GM13977 (cell line): Measurements from ENCODE around the gene MAP1LC3C.

Source experiments
- DNase-seq: peaks from one replicate; pipeline ENCODE4 v3.0.0; 2012; ENCODE audit warnings: low spot score
- in situ Hi-C: fragments of 300-500 bp; cut with MboI; formaldehyde crosslinking; loops from one replicate; pipeline ENCODE4 v1.12.0; 2022; ENCODE audit warnings: low sequenced_read_pairs, low pct_unique_long_range_greater_than_20kb, mixed read lengths, inconsistent platforms; ENCODE audit not compliant: unreplicated experiment
- TF ChIP-seq, protein P1 (sequence below): IDR thresholded peaks from 2 replicates; pipeline ENCODE4 v1.5.1; 2012; ENCODE audit warnings: mild to moderate bottlenecking, control low read depth; ENCODE audit not compliant: insufficient read depth; ENCODE audit errors: extremely low read depth, missing control alignments

MAP1LC3C gene

DNA sequence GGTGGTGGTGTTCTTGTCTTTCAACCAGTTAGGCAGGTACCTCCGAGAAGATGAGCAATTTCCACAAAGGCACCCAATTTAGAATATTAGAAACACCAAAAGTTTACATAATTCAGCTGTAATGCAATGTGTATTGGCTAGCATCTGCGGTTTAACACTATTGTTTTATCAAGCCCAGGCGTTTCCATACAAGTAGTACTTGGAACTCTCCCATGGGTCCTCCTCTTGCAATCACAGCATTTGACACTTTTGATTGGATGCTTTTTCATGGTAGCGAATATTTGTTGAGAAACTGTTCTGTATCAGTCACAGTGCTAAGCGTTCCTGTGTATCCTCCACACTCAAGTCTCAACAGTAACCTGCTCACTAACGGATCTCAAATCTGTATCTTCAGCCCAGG lies 20.1 kb upstream of the MAP1LC3C start:
- no peak for DNase-seq
- TF ChIP-seq, protein P1, sequence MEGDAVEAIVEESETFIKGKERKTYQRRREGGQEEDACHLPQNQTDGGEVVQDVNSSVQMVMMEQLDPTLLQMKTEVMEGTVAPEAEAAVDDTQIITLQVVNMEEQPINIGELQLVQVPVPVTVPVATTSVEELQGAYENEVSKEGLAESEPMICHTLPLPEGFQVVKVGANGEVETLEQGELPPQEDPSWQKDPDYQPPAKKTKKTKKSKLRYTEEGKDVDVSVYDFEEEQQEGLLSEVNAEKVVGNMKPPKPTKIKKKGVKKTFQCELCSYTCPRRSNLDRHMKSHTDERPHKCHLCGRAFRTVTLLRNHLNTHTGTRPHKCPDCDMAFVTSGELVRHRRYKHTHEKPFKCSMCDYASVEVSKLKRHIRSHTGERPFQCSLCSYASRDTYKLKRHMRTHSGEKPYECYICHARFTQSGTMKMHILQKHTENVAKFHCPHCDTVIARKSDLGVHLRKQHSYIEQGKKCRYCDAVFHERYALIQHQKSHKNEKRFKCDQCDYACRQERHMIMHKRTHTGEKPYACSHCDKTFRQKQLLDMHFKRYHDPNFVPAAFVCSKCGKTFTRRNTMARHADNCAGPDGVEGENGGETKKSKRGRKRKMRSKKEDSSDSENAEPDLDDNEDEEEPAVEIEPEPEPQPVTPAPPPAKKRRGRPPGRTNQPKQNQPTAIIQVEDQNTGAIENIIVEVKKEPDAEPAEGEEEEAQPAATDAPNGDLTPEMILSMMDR: no peak
- in situ Hi-C loops: loop anchor here (25.0 kb wide), 1 partner anchor 407 kb away; no protein-coding TSS in a partner anchor

DNA sequence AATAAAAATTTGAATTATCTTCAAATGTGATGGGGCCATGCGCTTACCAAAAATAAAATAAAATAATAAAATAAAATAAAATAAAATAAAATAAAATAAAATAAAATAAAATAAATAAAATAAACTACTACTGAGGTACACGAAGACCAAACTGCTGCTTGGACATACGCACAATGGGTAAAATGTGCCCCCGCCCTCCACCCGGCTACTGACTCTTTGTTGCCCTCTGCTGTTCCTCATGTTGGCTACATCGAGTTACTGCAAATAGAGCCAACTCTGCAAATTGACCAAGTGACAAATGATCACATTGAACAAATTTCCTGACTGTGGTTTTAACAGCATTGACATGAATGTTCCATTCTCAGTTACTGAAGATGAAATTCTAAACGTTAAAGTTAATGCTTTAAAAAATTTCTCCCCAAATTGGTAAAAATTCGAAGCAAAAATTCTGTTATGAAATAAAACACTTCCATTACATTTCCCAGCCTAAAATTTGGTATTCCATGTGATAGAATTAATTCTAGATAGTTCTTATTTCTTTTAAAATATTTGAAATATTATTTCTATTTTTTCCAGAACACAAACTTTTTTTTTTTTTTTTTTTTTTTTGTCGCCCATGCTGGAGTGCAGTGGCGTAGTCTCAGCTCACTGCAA lies 18.8 kb upstream of the MAP1LC3C start:
- peak; percentile 73 for DNase-seq
- TF ChIP-seq, protein P1: peak; percentile 75
- in situ Hi-C loops: loop anchor here (25.0 kb wide), 1 partner anchor 405 kb away; no protein-coding TSS in a partner anchor

DNA sequence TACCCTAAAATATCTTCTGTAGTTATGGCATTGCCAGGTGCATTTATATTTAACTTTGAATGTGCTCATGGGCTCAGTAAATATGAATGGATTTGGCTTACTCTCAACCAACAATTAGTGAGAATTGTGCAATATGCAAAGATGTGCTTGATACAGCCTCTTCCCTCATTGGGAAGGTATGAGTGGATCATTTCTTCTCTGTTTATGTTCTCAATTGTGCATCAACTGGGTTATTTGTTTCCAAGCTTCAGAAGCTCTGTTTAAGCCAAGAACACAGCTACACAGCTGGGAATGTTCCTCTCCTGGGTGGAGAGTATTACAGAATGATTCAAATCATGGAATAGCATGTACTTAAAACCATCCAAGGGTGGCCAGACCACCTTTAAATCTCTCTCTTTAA lies 17.6 kb upstream of the MAP1LC3C start:
- in situ Hi-C loops: loop anchor here (25.0 kb wide), 1 partner anchor 404 kb away; no protein-coding TSS in a partner anchor
- TF ChIP-seq, protein P1: no peak
- DNase-seq: no peak

DNA sequence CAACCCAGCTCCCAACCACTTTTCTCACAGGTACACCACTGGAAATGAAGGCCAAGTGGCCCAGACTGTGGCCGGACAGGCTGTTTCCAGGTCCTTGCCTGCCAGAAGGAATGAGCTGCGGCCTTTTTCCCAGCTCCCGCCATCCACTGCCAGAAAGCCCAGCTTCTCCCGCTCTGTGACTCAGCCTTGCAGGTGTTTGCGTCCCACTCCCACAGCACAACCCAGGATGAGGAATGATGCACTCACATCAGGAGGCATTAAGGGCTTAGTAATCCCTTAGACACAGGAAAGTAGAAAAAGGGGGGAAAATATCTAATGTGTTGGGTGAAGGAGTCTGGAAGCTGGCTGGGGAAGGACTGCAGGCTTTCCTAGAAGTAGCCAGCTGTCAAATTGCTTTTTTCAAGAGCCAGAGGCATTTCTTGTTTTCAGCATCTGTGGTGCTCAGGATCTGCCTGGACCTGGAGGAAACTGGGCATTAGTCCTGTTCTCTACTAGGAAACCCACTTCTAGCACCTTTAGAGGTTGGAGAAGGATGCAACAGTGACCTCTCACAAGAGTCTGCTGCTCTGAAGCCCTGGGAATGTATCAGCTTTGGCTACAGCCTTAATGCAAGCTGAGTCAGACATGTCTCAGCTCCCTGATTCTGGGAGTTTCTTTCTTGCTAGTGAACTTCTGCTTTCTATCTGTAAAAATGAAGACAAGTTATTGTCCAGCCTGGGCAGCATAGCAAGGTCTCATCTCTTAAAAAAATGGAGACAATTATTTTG lies 13.2 kb upstream of the MAP1LC3C start:
- TF ChIP-seq, protein P1: no peak
- in situ Hi-C loops: loop anchor here (25.0 kb wide), 1 partner anchor 400 kb away; no protein-coding TSS in a partner anchor
- DNase-seq: no peak

DNA sequence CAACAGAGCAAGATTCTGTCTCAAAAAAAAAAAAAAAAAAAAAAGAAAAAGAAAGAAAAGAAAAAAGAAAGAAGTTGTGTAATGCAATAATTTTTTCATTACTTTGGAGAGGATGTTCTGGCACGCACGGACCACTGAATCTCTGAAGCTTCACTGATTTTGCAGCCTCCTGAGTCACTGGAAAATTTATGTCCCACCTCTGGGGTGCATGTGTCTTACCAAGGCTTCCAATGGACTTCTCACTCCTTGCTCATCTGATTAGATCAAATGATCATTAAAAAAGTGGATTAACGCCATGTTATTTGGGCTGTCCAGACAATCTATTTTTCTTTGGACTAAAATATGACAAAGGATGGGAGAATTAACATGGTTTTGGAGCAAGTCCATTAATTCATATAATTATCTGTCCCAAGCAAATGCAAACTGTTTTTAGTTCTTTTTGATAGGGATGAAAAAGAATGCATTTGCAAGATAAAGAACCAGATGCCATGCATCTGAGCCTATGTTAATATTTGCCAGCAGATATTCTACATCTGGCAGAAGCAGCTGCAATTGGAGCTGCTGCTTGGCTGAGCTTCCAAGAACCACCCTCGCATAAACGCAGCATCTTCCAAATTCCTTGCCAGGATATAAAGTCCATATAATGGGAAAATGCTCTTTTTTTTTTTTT lies 10.1 kb upstream of the MAP1LC3C start:
- DNase-seq: no peak
- TF ChIP-seq, protein P1: no peak
- in situ Hi-C loops: loop anchor here (10.0 to 25.0 kb wide), 2 partner anchors 114 to 397 kb away; no protein-coding TSS in a partner anchor

DNA sequence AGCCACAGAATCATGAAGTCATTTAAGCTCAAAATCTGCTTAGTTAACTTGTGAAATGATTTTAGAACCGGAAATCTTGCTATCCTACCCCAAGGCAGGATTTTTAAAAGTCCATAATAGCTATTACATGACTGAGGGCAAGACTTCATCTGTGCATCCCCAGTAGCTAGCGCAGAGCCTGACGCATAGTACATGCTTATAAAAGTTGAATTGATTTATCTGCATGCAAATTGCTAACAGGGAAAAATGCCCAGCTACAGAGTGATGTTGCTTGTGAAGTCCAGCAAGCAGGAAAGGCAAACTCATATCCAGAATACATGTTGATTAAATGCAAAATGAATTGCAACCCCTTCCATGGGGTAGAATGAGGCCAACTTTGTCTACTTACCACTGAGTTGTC lies 8.1 kb upstream of the MAP1LC3C start:
- TF ChIP-seq, protein P1: no peak
- DNase-seq: no peak
- in situ Hi-C loops: loop anchor here (10.0 to 25.0 kb wide), 2 partner anchors 112 to 395 kb away; no protein-coding TSS in a partner anchor
